K562 (cell line): ENCODE results near the gene DCHS2.

Source experiments
- ATF3 ChIP-seq, 2 experiments: fragments of 450-650 bp in 1 of 2; sonication (generic) in 1 of 2; formaldehyde crosslinking in 1 of 2; IDR thresholded peaks in 1 of 2; conservative IDR thresholded peaks in 1 of 2; 2 replicates each; pipeline versions ENCODE4 v1.6.1 to v1.8.1; 2016 to 2023; ENCODE audit warnings: mild to moderate bottlenecking in 2 of 2, moderate library complexity in 2 of 2, inconsistent platforms in 1 of 2, missing genetic modification reagents in 1 of 2
- EHMT2 ChIP-seq: fragments of 450-650 bp; IDR thresholded peaks from 2 replicates; pipeline ENCODE4 v1.6.1; 2018; ENCODE audit warnings: antibody characterized with exemption
- ESRRA ChIP-seq: fragments of 450-650 bp; IDR thresholded peaks from 2 replicates; pipeline ENCODE4 v1.6.1; 2014; ENCODE audit warnings: low read depth, mild to moderate bottlenecking, moderate library complexity, borderline replicate concordance
- FOXA1 ChIP-seq: fragments of 450-650 bp; IDR thresholded peaks from 2 replicates; pipeline ENCODE4 v1.6.1; 2016; ENCODE audit warnings: mild to moderate bottlenecking, borderline replicate concordance
- NR2C2 ChIP-seq, 2 experiments: fragments of 200-800 bp in 1 of 2; sonication (Bioruptor generic) in 1 of 2; sonication (generic) in 1 of 2; formaldehyde crosslinking in 1 of 2; IDR thresholded peaks; 2 replicates each; pipeline versions ENCODE4 v1.6.1 to v1.8.0; 2016 to 2022; ENCODE audit warnings: mild to moderate bottlenecking in 1 of 2, missing compliant biosample characterization in 1 of 2, missing genetic modification characterization in 1 of 2, missing genetic modification reagents in 1 of 2
- TAF1 ChIP-seq: IDR thresholded peaks from 2 replicates; pipeline ENCODE4 v1.6.1; 2011; ENCODE audit warnings: mild to moderate bottlenecking, low read length, moderate library complexity; ENCODE audit not compliant: insufficient read depth, control insufficient read depth, severe bottlenecking; ENCODE audit errors: extremely low read depth
- TF ChIP-seq, protein P1 (sequence below): IDR thresholded peaks from 3 replicates; pipeline ENCODE4 v1.6.1; 2011; ENCODE audit warnings: borderline replicate concordance, mild to moderate bottlenecking, moderate library complexity; ENCODE audit not compliant: insufficient read length; ENCODE audit errors: extremely low read depth

GRCh38 chr4:154414371-154414770, 77.2 kb downstream of the DCHS2 start:
- no peak for TF ChIP-seq NR2C2 (CRISPR knock-in tag; IDR thresholded peaks at IDR 0.05)
- no peak for TF ChIP-seq NR2C2 (tag; IDR thresholded peaks at IDR 0.05)
- TF ChIP-seq TAF1: no peak
- no peak for TF ChIP-seq ATF3 (IDR thresholded peaks at IDR 0.05)
- TF ChIP-seq ATF3 (CRISPR knock-in tag; conservative IDR thresholded peaks at IDR 0.05): no peak
- TF ChIP-seq ESRRA: no peak
- no peak for TF ChIP-seq FOXA1
- no peak for TF ChIP-seq EHMT2
- TF ChIP-seq, protein P1, sequence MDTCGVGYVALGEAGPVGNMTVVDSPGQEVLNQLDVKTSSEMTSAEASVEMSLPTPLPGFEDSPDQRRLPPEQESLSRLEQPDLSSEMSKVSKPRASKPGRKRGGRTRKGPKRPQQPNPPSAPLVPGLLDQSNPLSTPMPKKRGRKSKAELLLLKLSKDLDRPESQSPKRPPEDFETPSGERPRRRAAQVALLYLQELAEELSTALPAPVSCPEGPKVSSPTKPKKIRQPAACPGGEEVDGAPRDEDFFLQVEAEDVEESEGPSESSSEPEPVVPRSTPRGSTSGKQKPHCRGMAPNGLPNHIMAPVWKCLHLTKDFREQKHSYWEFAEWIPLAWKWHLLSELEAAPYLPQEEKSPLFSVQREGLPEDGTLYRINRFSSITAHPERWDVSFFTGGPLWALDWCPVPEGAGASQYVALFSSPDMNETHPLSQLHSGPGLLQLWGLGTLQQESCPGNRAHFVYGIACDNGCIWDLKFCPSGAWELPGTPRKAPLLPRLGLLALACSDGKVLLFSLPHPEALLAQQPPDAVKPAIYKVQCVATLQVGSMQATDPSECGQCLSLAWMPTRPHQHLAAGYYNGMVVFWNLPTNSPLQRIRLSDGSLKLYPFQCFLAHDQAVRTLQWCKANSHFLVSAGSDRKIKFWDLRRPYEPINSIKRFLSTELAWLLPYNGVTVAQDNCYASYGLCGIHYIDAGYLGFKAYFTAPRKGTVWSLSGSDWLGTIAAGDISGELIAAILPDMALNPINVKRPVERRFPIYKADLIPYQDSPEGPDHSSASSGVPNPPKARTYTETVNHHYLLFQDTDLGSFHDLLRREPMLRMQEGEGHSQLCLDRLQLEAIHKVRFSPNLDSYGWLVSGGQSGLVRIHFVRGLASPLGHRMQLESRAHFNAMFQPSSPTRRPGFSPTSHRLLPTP: no peak
